Mesendoderm (in vitro differentiated cells): ENCODE results near the gene BOK.
"Not testable (repeated sequence)": the region's sequence is repeated elsewhere in the genome, so short reads cannot be mapped to it uniquely, and the experiment has no call there.

Experiments used
- DNase-seq: peaks from one replicate; pipeline ENCODE4 v3.0.0; 2013
- H2AK5ac ChIP-seq: 2 replicates; pipeline ENCODE4 v1.6.1; 2013; ENCODE audit warnings: low read length, inconsistent platforms
- H2BK120ac ChIP-seq: 2 replicates; pipeline ENCODE4 v1.6.1; 2013; ENCODE audit warnings: low read depth, mild to moderate bottlenecking, low read length, moderate library complexity, mixed read lengths
- H2BK15ac ChIP-seq: replicated peaks from 2 replicates; pipeline ENCODE4 v1.6.1; 2013; ENCODE audit warnings: low read depth, mild to moderate bottlenecking, moderate library complexity
- H2BK5ac ChIP-seq: 2 replicates; pipeline ENCODE4 v1.6.1; 2013; ENCODE audit warnings: low read length, inconsistent platforms
- H3K18ac ChIP-seq: 2 replicates; pipeline ENCODE4 v1.6.1; 2013; ENCODE audit warnings: mild to moderate bottlenecking, low read length, mixed read lengths
- H3K23ac ChIP-seq: one replicate; pipeline ENCODE4 v1.6.1; 2013; ENCODE audit warnings: low read length
- H3K27ac ChIP-seq: 2 replicates; pipeline ENCODE4 v1.5.1; 2013; ENCODE audit warnings: low read depth, mild to moderate bottlenecking, inconsistent platforms, low read length, moderate library complexity
- H3K27me3 ChIP-seq: 2 replicates; pipeline ENCODE4 v1.6.1; 2013; ENCODE audit warnings: low read length, control low read depth, mild to moderate bottlenecking, inconsistent platforms; ENCODE audit not compliant: insufficient read depth, poor library complexity
- H3K36me3 ChIP-seq: 2 replicates; pipeline ENCODE4 v1.6.1; 2013; ENCODE audit warnings: low read length, inconsistent platforms; ENCODE audit not compliant: control insufficient read depth, insufficient read depth
- H3K4ac ChIP-seq: one replicate; pipeline ENCODE4 v1.6.1; 2013; ENCODE audit warnings: low read depth, mild to moderate bottlenecking, low read length, moderate library complexity
- H3K4me1 ChIP-seq: 2 replicates; pipeline ENCODE4 v1.6.1; 2013; ENCODE audit warnings: low read depth, low read length, inconsistent platforms; ENCODE audit not compliant: control insufficient read depth
- H3K4me2 ChIP-seq: 2 replicates; pipeline ENCODE4 v1.6.1; 2013; ENCODE audit warnings: low read length
- H3K4me3 ChIP-seq: 2 replicates; pipeline ENCODE4 v1.5.1; 2013; ENCODE audit warnings: mild to moderate bottlenecking, low read length
- H3K56ac ChIP-seq: one replicate; pipeline ENCODE4 v1.6.1; 2013; ENCODE audit warnings: low read length
- H3K79me1 ChIP-seq: 2 replicates; pipeline ENCODE4 v1.6.1; 2013; ENCODE audit warnings: low read length, inconsistent platforms
- H3K79me2 ChIP-seq: 2 replicates; pipeline ENCODE4 v1.6.1; 2013; ENCODE audit warnings: mild to moderate bottlenecking, low read length; ENCODE audit not compliant: control insufficient read depth, insufficient read depth
- H3K9ac ChIP-seq: 2 replicates; pipeline ENCODE4 v1.6.1; 2013; ENCODE audit warnings: low read length, inconsistent platforms
- H4K5ac ChIP-seq: one replicate; pipeline ENCODE4 v1.6.1; 2013; ENCODE audit warnings: low read length
- H4K8ac ChIP-seq: one replicate; pipeline ENCODE4 v1.6.1; 2013; ENCODE audit warnings: low read depth, mild to moderate bottlenecking, control low read depth, low read length, moderate library complexity
- WGBS: extraction: QIAGEN DNeasy Blood & Tissue Kit; methylation state at CpG from one replicate; pipeline ENCODE4 v1.1.7; 2013; ENCODE audit warnings: low lambda C conversion rate, missing lambda C conversion rate; ENCODE audit not compliant: insufficient coverage; ENCODE audit errors: extremely low coverage; 5-methylcytosine and 5-hydroxymethylcytosine counted together

BOK gene

GRCh38 chr2:241516520-241516965, 42.0 kb upstream of the BOK start:
- no peaks in the 10 kb centered on the region for H3K4me1 ChIP-seq
- no peak overlapping the region for H2BK15ac ChIP-seq
- DNase-seq, result no peak
- no peak overlapping the region for H4K5ac ChIP-seq
- H3K4me2 ChIP-seq, result no peak overlapping the region
- no peak overlapping the region for H3K56ac ChIP-seq
- no peak overlapping the region for H3K18ac ChIP-seq
- H3K36me3 ChIP-seq, result no peaks in the 10 kb centered on the region
- H2AK5ac ChIP-seq, result no peak overlapping the region
- no peak overlapping the region for H3K23ac ChIP-seq
- H3K9ac ChIP-seq, result no peak overlapping the region
- WGBS, result 100% methylated on average over 2 of the region's 3 CpGs
- H3K27me3 ChIP-seq, result no peaks in the 10 kb centered on the region
- H2BK120ac ChIP-seq, result no peak overlapping the region
- no peak overlapping the region for H3K4me3 ChIP-seq
- no peak overlapping the region for H2BK5ac ChIP-seq
- no peak overlapping the region for H3K27ac ChIP-seq
- H3K4ac ChIP-seq, result no peak overlapping the region
- H3K79me1 ChIP-seq, result no peaks in the 10 kb centered on the region
- H4K8ac ChIP-seq, result no peak overlapping the region
- no peaks in the 10 kb centered on the region for H3K79me2 ChIP-seq

GRCh38 chr2:241517297-241517696, 41.2 kb upstream of the BOK start:
- no peaks in the 10 kb centered on the region for H3K27me3 ChIP-seq

GRCh38 chr2:241519669-241520068, 38.9 kb upstream of the BOK start:
- WGBS, result no CpG with 5 or more reads among the region's 11 CpGs
- DNase-seq, result peak; percentile 13
- no peak overlapping the region for H2BK15ac ChIP-seq
- no peak overlapping the region for H3K4me2 ChIP-seq
- H2BK5ac ChIP-seq, result no peak overlapping the region
- no peaks in the 10 kb centered on the region for H3K36me3 ChIP-seq
- no peak overlapping the region for H3K27ac ChIP-seq
- no peak overlapping the region for H3K23ac ChIP-seq
- H3K56ac ChIP-seq, result no peak overlapping the region
- no peaks in the 10 kb centered on the region for H3K27me3 ChIP-seq
- H3K4me1 ChIP-seq, result no peaks in the 10 kb centered on the region
- no peaks in the 10 kb centered on the region for H3K79me2 ChIP-seq
- no peak overlapping the region for H2BK120ac ChIP-seq
- no peak overlapping the region for H2AK5ac ChIP-seq
- no peak overlapping the region for H4K5ac ChIP-seq
- H4K8ac ChIP-seq, result no peak overlapping the region
- H3K79me1 ChIP-seq, result no peaks in the 10 kb centered on the region
- H3K9ac ChIP-seq, result no peak overlapping the region
- no peak overlapping the region for H3K18ac ChIP-seq
- no peak overlapping the region for H3K4me3 ChIP-seq
- H3K4ac ChIP-seq, result no peak overlapping the region

More at GRCh38 chr2:241517297-241517696, 41.2 kb upstream of the BOK start:
- no peak for DNase-seq
- no peak overlapping the region for H3K23ac ChIP-seq
- H3K56ac ChIP-seq, result no peak overlapping the region
- no peak overlapping the region for H3K4ac ChIP-seq
- H3K18ac ChIP-seq, result no peak overlapping the region
- no peak overlapping the region for H4K5ac ChIP-seq
- no peak overlapping the region for H2AK5ac ChIP-seq
- no peak overlapping the region for H2BK5ac ChIP-seq
- no peak overlapping the region for H2BK120ac ChIP-seq
- no peaks in the 10 kb centered on the region for H3K79me1 ChIP-seq
- no peak overlapping the region for H3K9ac ChIP-seq
- H3K4me2 ChIP-seq, result no peak overlapping the region
- no peaks in the 10 kb centered on the region for H3K36me3 ChIP-seq
- no peak overlapping the region for H4K8ac ChIP-seq
- no peak overlapping the region for H2BK15ac ChIP-seq
- no peaks in the 10 kb centered on the region for H3K79me2 ChIP-seq
- no peak overlapping the region for H3K4me3 ChIP-seq
- no peak overlapping the region for H3K27ac ChIP-seq
- H3K4me1 ChIP-seq, result no peaks in the 10 kb centered on the region
- WGBS, result 100% methylated on average over 6 of the region's 6 CpGs

GRCh38 chr2:241522477-241522876, 36.1 kb upstream of the BOK start:
- Histone ChIP-seq H4K8ac (no peak overlapping the region), H2BK120ac (no peak overlapping the region), H3K18ac (no peak overlapping the region), H2BK15ac (no peak overlapping the region), H2AK5ac (no peak overlapping the region), H3K4me1 (no peaks in the 10 kb centered on the region), H3K27ac (no peak overlapping the region), H3K79me1 (no peaks in the 10 kb centered on the region), H3K27me3 (no peaks in the 10 kb centered on the region), H4K5ac (no peak overlapping the region), H3K4me3 (no peak overlapping the region), H3K9ac (no peak overlapping the region), H3K4me2 (no peak overlapping the region), H3K36me3 (no peaks in the 10 kb centered on the region), H3K23ac (no peak overlapping the region), H3K56ac (no peak overlapping the region), H2BK5ac (no peak overlapping the region), H3K79me2 (no peaks in the 10 kb centered on the region), H3K4ac (no peak overlapping the region)
- WGBS, result no CpG with 5 or more reads among the region's 5 CpGs
- no peak for DNase-seq

GRCh38 chr2:241525818-241526780, 32.4 kb upstream of the BOK start:
- not testable (repeated sequence) for H3K36me3 ChIP-seq, H2BK5ac ChIP-seq, H3K27me3 ChIP-seq, H2AK5ac ChIP-seq, H3K4me3 ChIP-seq, H3K18ac ChIP-seq, H2BK120ac ChIP-seq, H3K79me2 ChIP-seq, H3K79me1 ChIP-seq, H3K9ac ChIP-seq, H3K27ac ChIP-seq, H3K4ac ChIP-seq, H4K5ac ChIP-seq, H2BK15ac ChIP-seq, H3K4me1 ChIP-seq, H3K56ac ChIP-seq, H3K4me2 ChIP-seq, H3K23ac ChIP-seq, DNase-seq, H4K8ac ChIP-seq
- no CpG with 5 or more reads among the region's 31 CpGs for WGBS
